Body of pancreas (tissue), 4 donors: Measurements from ENCODE around the gene TNFSF12. TPM values are rescaled to one million over a fixed set of nuclear protein-coding genes. Genes with fewer than 3 reads are reported as not detected.

ENCODE experiments used
- ATAC-seq: fragments of 150-250 bp; one replicate; pipeline ENCODE4 v1.9.1; 2016
- DNase-seq, 4 donors: peaks; one replicate each; pipeline ENCODE4 v3.0.0-alpha.2; 2019
- H3K27ac ChIP-seq, 4 donors: fragments of 200-600 bp; sonication (generic); 1 replicate in 3 of 4; 2 replicates in 1 of 4; pipeline versions ENCODE4 v1.5.1 to v1.6.1; 2016 to 2019; ENCODE audit warnings: mild to moderate bottlenecking in 1 of 4, mixed read lengths in 1 of 4, moderate library complexity in 1 of 4
- H3K27me3 ChIP-seq, 2 donors: fragments of 200-600 bp; sonication (generic); one replicate each; pipeline ENCODE4 v1.6.0; 2016; ENCODE audit warnings: mild to moderate bottlenecking in 1 of 2
- H3K36me3 ChIP-seq, 2 donors: fragments of 200-600 bp; sonication (generic); replicated peaks in 1 of 2; 2 replicates each; pipeline ENCODE4 v1.5.1; 2016; ENCODE audit warnings: low read depth in 2 of 2; ENCODE audit not compliant: insufficient read depth in 1 of 2
- H3K4me1 ChIP-seq: fragments of 200-600 bp; sonication (generic); one replicate; pipeline ENCODE4 v1.6.0; 2016
- H3K4me3 ChIP-seq, 2 donors: fragments of 200-600 bp; sonication (generic); 1 replicate in 1 of 2; 2 replicates in 1 of 2; pipeline ENCODE4 v1.5.1; 2016 to 2019
- H3K9me3 ChIP-seq, 3 donors: fragments of 200-600 bp; sonication (generic); 1 replicate in 2 of 3; 2 replicates in 1 of 3; pipeline ENCODE4 v1.5.1; 2016
- POLR2A ChIP-seq, 3 donors: fragments of 450-650 bp; IDR thresholded peaks; one replicate each; pipeline ENCODE4 v1.6.1; 2016; ENCODE audit warnings: antibody characterized with exemption in 3 of 3, mild to moderate bottlenecking in 2 of 3
- WGBS, 2 donors: methylation state at CpG; one replicate each; pipeline ENCODE4 v1.1.5; 2017; 5-methylcytosine and 5-hydroxymethylcytosine counted together
- intact Hi-C: fragments of 100-400 bp; cut with DNase I; formaldehyde crosslinking; loops from one replicate; pipeline ENCODE4 v1.15.1; 2023
- total RNA-seq, 2 donors: library from RNA; depleted of rRNA; stranded (reverse); fragments of >200 nt; gene quantifications; one replicate each; pipeline ENCODE4 v1.1.0, GENCODE V29; 2016
- TF ChIP-seq, protein P1 (sequence below), 7 experiments: fragments of 450-650 bp in 4 of 7; fragments of 200-600 bp in 3 of 7; sonication (generic) in 3 of 7; IDR thresholded peaks; one replicate each; pipeline ENCODE4 v1.5.1; 2016 to 2019; ENCODE audit warnings: antibody characterized with exemption in 7 of 7

The TNFSF12 gene
- total RNA-seq, 2 donors from 2014 or later = 32.2 to 48.8 TPM

DNA sequence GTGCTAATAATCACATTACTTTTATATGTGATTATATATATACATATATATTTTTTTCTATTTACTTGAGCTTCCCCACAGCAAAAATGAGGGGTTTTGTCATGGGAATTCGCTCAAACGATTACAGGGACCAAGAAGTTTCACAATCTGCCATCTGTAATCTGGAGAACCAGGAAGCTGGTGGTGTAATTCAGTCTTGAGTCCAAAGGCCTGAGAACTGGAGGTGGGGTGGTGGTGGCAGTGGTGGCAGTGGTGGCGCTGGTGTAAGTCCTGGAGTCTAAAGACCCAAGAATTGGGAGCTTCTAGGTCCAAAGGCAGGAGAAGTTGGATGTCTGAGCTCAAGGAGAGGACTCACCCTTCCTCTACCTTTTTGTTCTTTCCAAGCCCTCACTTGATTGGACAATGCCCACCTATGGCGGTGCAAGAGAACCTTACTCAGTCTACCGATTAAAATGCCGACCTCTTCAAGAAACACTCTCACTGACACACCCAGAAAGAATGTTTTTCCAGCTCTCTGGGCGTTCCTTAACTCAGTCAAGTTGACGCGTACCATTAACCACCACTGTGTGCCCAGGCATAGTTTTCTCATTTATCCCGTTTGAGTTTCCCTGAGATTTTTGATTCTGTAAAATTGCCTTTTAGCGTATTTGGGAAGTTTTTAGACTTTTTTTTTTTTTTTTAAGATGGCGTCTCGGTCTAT, 32.8 kb upstream of the TNFSF12 start:
- peak in 1 of 4 donors; percentile 25 for DNase-seq
- no peak overlapping the region for H3K27ac ChIP-seq
- WGBS, 2 donors = 89 to 90% methylated on average over 13 of the region's 13 CpGs

DNA sequence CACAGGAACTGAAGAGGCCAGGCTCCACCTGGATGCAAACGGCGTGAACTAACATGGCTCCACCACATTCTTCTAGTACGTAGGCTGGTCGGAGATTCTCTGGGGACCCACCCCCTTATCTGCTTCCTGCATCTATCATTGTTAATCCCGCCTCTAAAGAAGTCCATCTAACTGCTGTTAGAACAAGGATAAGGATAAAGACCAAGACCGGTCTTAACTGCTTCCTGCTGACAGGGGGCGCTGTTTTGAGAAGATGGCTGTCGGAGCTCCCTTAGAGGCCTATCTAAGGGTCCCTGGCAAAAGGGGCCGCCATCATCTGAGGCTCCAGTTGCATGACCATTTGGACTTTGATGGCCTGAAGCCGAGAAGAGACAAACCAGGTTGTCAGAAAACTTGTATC, 25.8 kb upstream of the TNFSF12 start:
- no peaks in the 10 kb centered on the region for H3K27me3 ChIP-seq
- no peaks in the 10 kb centered on the region for H3K4me1 ChIP-seq
- no peak for ATAC-seq
- no peak overlapping the region for H3K4me3 ChIP-seq
- H3K36me3 ChIP-seq = no peaks in the 10 kb centered on the region
- intact Hi-C loops = no loop called here
- H3K27ac ChIP-seq = no peak overlapping the region
- TF ChIP-seq, protein P1, sequence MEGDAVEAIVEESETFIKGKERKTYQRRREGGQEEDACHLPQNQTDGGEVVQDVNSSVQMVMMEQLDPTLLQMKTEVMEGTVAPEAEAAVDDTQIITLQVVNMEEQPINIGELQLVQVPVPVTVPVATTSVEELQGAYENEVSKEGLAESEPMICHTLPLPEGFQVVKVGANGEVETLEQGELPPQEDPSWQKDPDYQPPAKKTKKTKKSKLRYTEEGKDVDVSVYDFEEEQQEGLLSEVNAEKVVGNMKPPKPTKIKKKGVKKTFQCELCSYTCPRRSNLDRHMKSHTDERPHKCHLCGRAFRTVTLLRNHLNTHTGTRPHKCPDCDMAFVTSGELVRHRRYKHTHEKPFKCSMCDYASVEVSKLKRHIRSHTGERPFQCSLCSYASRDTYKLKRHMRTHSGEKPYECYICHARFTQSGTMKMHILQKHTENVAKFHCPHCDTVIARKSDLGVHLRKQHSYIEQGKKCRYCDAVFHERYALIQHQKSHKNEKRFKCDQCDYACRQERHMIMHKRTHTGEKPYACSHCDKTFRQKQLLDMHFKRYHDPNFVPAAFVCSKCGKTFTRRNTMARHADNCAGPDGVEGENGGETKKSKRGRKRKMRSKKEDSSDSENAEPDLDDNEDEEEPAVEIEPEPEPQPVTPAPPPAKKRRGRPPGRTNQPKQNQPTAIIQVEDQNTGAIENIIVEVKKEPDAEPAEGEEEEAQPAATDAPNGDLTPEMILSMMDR (IDR thresholded peaks at IDR 0.05) = peak in 6 of 7 experiments; percentile 19 to 39 (median 30)
- no peak for TF ChIP-seq POLR2A (IDR thresholded peaks at IDR 0.05)
- no peaks in the 10 kb centered on the region for H3K9me3 ChIP-seq
- peak in 2 of 4 donors; percentile 22 to 29 for DNase-seq
- WGBS, 2 donors = 36 to 43% methylated on average over 10 of the region's 10 CpGs

More for the DNA sequence above, 32.8 kb upstream of the TNFSF12 start:
- no peak for ATAC-seq
- intact Hi-C loops = no loop called here
- H3K9me3 ChIP-seq = no peaks in the 10 kb centered on the region
- no peaks in the 10 kb centered on the region for H3K4me1 ChIP-seq
- no peaks in the 10 kb centered on the region for H3K27me3 ChIP-seq
- H3K4me3 ChIP-seq = no peak overlapping the region
- no peak for TF ChIP-seq POLR2A (IDR thresholded peaks at IDR 0.05)
- H3K36me3 ChIP-seq = peaks cover 22 to 23% of the 10 kb centered on the region in 2 donors

DNA sequence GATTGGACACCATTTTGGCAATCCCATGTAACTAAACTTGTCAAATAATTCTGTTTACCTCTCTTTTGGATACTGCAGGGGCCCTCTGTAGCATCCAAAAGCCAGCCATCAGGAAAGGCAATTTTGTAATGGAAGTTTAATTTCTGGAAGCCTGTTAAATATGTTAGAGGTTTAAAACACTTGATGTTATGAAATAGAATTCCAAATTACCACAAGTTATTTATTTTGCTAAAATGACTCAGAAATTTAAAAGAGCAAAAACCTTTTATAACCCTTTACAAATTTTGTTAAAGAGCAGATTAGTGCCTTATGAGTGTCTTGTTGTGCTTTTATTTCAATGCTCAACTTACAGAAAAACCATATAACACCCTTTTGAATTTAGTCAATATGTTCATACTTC, 20.0 kb upstream of the TNFSF12 start:
- H3K36me3 ChIP-seq = no peaks in the 10 kb centered on the region
- peaks cover 0 to 8% (median 0%) of the 10 kb centered on the region in 3 donors for H3K9me3 ChIP-seq
- TF ChIP-seq, protein P1 (IDR thresholded peaks at IDR 0.05) = no peak
- TF ChIP-seq POLR2A (IDR thresholded peaks at IDR 0.05) = no peak

DNA sequence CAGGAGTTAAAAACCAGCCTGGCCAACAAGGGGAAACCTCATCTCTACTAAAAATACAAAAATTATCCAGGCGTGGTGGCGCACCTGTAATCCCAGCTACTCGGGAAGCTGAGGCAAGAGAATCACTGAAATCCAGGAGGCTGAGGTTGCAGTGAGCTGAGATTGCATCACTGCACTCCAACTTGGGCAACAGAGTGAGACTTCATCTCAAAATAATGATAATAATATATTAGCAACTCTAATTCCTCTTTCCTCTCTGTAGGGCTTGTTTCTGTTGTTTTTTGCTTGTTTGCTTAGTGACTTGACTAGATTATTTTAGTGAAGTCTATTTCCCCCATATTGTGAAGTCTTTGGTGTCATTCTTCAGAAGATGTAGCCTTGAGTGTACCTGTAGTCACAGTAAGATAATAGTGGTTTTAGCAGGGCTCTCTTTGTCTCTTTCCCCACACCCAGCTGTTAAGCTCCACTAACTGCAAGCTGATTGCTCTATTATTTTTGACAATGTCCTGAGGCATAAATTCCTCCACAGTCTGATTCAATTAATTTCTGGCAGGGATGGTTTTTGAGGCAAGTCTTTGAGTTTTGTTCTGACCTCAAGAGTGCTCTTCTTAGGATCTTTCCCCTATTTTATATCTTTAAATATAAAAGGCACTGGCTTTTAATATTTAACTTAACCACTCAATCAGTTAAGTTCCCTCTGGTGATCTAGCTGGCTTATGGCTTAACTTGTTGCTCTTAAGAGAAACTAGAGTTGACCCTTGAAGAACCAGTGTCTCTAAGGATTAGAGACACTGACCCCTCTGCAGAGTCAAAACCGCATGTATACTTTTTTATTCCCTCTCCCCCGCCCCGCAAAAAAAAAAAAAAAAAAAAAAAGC, 18.6 kb upstream of the TNFSF12 start:
- no peak overlapping the region for H3K4me3 ChIP-seq
- no peaks in the 10 kb centered on the region for H3K27me3 ChIP-seq
- 87 to 88% methylated on average over 5 to 6 of the region's 6 CpGs for WGBS, 2 donors
- ATAC-seq (no peak), DNase-seq (no peak)
- no peaks in the 10 kb centered on the region for H3K36me3 ChIP-seq
- peaks cover 0 to 8% (median 0%) of the 10 kb centered on the region in 3 donors for H3K9me3 ChIP-seq
- intact Hi-C loops = no loop called here
- peaks cover 7% of the 10 kb centered on the region for H3K4me1 ChIP-seq
- H3K27ac ChIP-seq = no peak overlapping the region
- TF ChIP-seq, protein P1 (IDR thresholded peaks at IDR 0.05) = no peak
- TF ChIP-seq POLR2A (IDR thresholded peaks at IDR 0.05) = no peak

More for the DNA sequence above, 20.0 kb upstream of the TNFSF12 start:
- Histone ChIP-seq H3K27me3 (no peaks in the 10 kb centered on the region), H3K4me3 (no peak overlapping the region), H3K27ac (no peak overlapping the region), H3K4me1 (peaks cover 7% of the 10 kb centered on the region)
- DNase-seq (no peak), ATAC-seq (no peak)
- intact Hi-C loops = no loop called here

DNA sequence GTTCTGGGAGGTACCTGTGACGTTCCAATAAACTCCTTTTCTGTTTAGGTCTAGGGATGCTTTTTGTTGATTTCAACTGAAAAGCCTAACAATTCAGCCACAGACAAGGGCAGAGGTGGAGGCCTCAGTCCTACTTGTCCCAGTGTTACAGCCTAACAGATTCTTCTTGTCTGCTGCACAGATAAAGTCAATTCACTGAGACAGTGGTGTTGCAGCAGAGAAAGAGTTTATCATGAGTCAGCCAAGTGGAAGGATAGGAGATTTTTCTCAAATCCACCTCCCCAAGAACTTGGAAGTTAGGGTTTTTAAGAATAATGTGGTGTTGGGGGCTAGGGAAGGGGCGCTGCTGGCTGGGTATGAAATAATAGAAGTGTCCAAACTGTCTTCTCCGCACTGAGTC, 10.8 kb upstream of the TNFSF12 start:
- no peak overlapping the region for H3K4me3 ChIP-seq
- no peaks in the 10 kb centered on the region for H3K9me3 ChIP-seq
- H3K4me1 ChIP-seq = no peaks in the 10 kb centered on the region
- no peak for DNase-seq
- TF ChIP-seq POLR2A (IDR thresholded peaks at IDR 0.05) = no peak
- TF ChIP-seq, protein P1 (IDR thresholded peaks at IDR 0.05) = no peak
- no peak for ATAC-seq
- no peaks in the 10 kb centered on the region for H3K27me3 ChIP-seq
- WGBS, 2 donors = 70 to 73% methylated on average over 3 of the region's 3 CpGs
- H3K27ac ChIP-seq = no peak overlapping the region
- intact Hi-C loops = no loop called here
- H3K36me3 ChIP-seq = no peaks in the 10 kb centered on the region
